Fibroblast of lung (primary cell): ENCODE measurements around the gene ARHGAP12.

Experiments
- EZH2 ChIP-seq: IDR thresholded peaks from 2 replicates; pipeline ENCODE4 v1.5.1; 2012; ENCODE audit warnings: low read length, control low read depth, mild to moderate bottlenecking; ENCODE audit errors: missing control alignments
- TF ChIP-seq, protein P1 (sequence below), 2 donors: IDR thresholded peaks in 1 of 2; conservative IDR thresholded peaks in 1 of 2; 1 replicate in 1 of 2; 2 replicates in 1 of 2; pipeline ENCODE4 v1.5.1; 2011 to 2012; ENCODE audit warnings: low read length in 2 of 2, control low read depth in 1 of 2, inconsistent platforms in 1 of 2, low read depth in 1 of 2, mild to moderate bottlenecking in 1 of 2

DNA sequence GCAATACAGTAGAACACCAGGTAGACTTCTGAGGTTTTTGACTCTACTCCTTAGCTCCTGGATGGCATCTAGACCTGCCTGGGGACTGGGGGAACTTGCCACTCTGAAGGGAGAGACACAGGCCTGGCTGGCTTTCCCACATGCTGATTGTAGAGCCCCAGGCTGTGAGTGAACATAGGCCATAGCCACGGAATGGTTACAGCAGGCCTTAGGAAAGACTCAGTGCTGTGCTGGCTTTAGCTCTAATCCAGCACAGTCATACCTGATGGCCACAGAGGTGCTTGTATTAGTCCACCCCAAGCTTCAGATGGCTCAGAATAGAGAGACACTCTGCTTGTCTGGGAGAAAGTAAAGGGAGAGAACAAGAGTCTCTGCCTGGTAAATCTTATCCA is 35.0 kb upstream of the ARHGAP12 start:
- TF ChIP-seq, protein P1, sequence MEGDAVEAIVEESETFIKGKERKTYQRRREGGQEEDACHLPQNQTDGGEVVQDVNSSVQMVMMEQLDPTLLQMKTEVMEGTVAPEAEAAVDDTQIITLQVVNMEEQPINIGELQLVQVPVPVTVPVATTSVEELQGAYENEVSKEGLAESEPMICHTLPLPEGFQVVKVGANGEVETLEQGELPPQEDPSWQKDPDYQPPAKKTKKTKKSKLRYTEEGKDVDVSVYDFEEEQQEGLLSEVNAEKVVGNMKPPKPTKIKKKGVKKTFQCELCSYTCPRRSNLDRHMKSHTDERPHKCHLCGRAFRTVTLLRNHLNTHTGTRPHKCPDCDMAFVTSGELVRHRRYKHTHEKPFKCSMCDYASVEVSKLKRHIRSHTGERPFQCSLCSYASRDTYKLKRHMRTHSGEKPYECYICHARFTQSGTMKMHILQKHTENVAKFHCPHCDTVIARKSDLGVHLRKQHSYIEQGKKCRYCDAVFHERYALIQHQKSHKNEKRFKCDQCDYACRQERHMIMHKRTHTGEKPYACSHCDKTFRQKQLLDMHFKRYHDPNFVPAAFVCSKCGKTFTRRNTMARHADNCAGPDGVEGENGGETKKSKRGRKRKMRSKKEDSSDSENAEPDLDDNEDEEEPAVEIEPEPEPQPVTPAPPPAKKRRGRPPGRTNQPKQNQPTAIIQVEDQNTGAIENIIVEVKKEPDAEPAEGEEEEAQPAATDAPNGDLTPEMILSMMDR (conservative IDR thresholded peaks at IDR 0.05 in 1 of 2, IDR thresholded peaks at IDR 0.05 in 1 of 2; ENCODE audit: low read depth in 1 of 2, low read length in 2 of 2), result no peak
- TF ChIP-seq EZH2, result no peak
